PC-9 (cell line): ENCODE measurements around the gene BBIP1.

ENCODE experiments used
- CTCF ChIP-seq: fragments of 200-600 bp; sonication (generic); conservative IDR thresholded peaks from 2 replicates; pipeline ENCODE4 v1.6.1; 2017; ENCODE audit warnings: mixed run types, antibody characterized with exemption, mild to moderate bottlenecking, moderate library complexity
- EZH2 ChIP-seq: fragments of 200-600 bp; sonication (generic); IDR thresholded peaks from 2 replicates; pipeline ENCODE4 v1.8.0; 2017; ENCODE audit warnings: antibody characterized with exemption, low read depth

- no peak for TF ChIP-seq CTCF
- no peak for TF ChIP-seq EZH2
Observed at GRCh38 chr10:110857265-110858171, 61.5 kb downstream of the BBIP1 start.
